ENCODE results near the gene NUCB2. TPM values are rescaled to one million over a fixed set of nuclear protein-coding genes. Genes with fewer than 3 reads are reported as not detected.

The NUCB2 gene
- total and polyA plus RNA-seq, 2 of the 13 experiments (the other 11 are each of a cell fraction or from before 2014, with no cell fraction given), result 54.2 to 82.4 TPM

- no peak for TF ChIP-seq DZIP1 (CRISPR knock-in tag; IDR thresholded peaks at IDR 0.05)
- TF ChIP-seq KAT7 (CRISPR knock-in tag; IDR thresholded peaks at IDR 0.05; ENCODE audit: borderline replicate concordance), result peak; percentile 36; the same call in 1 of the 2 replicates
- TF ChIP-seq ATAD3A (CRISPR knock-in tag; IDR thresholded peaks at IDR 0.05), result no peak; the same call in 1 of the 2 replicates
- TF ChIP-seq TCF7L2 (IDR thresholded peaks at IDR 0.05; ENCODE audit: low read depth, low read length), result no peak
- TF ChIP-seq ZNF574 (CRISPR knock-in tag; IDR thresholded peaks at IDR 0.05), result peak; percentile 54
- TF ChIP-seq KAT8 (CRISPR knock-in tag; IDR thresholded peaks at IDR 0.05), result no peak
- peak; percentile 60 for TF ChIP-seq TAF1 (CRISPR knock-in tag; IDR thresholded peaks at IDR 0.05)
- TF ChIP-seq TBL1XR1 (IDR thresholded peaks at IDR 0.05; ENCODE audit: borderline replicate concordance, low read length, partially characterized antibody), result no peak
- no peak for TF ChIP-seq HNF4G (IDR thresholded peaks at IDR 0.05; ENCODE audit: borderline replicate concordance, low read depth, low read length)
- TF ChIP-seq HNF4G (CRISPR knock-in tag; IDR thresholded peaks at IDR 0.05; ENCODE audit: borderline replicate concordance, low read depth), result peak; percentile 21; the same call in 1 of the 2 replicates
- TF ChIP-seq ZBTB25 (CRISPR knock-in tag; IDR thresholded peaks at IDR 0.05), result no peak; the same call in 1 of the 2 replicates
- no peak for TF ChIP-seq ZNF570 (CRISPR knock-in tag; IDR thresholded peaks at IDR 0.05; ENCODE audit: borderline replicate concordance)
- no peak for TF ChIP-seq MNT (IDR thresholded peaks at IDR 0.05)
- TF ChIP-seq HNRNPL (IDR thresholded peaks at IDR 0.05; ENCODE audit: low read depth, low read length), result no peak
- TF ChIP-seq SMARCE1 (IDR thresholded peaks at IDR 0.05; ENCODE audit: borderline replicate concordance), result no peak
- TF ChIP-seq GMEB1 (CRISPR knock-in tag; IDR thresholded peaks at IDR 0.05; ENCODE audit: borderline replicate concordance), result peak; percentile 68; the same call in 1 of the 2 replicates
- TF ChIP-seq TEAD2 (CRISPR knock-in tag; IDR thresholded peaks at IDR 0.05), result no peak
- no peak for TF ChIP-seq FOXA1 (IDR thresholded peaks at IDR 0.05)
- TF ChIP-seq FOXA1 (CRISPR knock-in tag; IDR thresholded peaks at IDR 0.05), result no peak
- peak; percentile 90; the same call in 2 of the 3 replicates for TF ChIP-seq MXI1 (IDR thresholded peaks at IDR 0.05; ENCODE audit: borderline replicate concordance, low read depth, low read length)
These were observed at the start of gene NUCB2 (continued) for GRCh38 chr11:17276236-17277023.
